ENCODE data around the gene RALGAPA1. TPM values are rescaled to one million over a fixed set of nuclear protein-coding genes. Genes with fewer than 3 reads are reported as not detected.

RALGAPA1 gene
- polyA plus RNA-seq, 1 of the 3 experiments (the other 2 are of a cell fraction), result 3.6 TPM

- no peak overlapping the region for H2AFZ ChIP-seq (ENCODE audit: low read depth)
- POLR2A ChIA-PET, result interaction anchor here (1.2 kb wide), 1 partner anchor 15 kb away, joined by 3 read pairs; no protein-coding TSS in a partner anchor
- no peaks in the 10 kb centered on the region for H3K27me3 ChIP-seq (ENCODE audit: insufficient read depth)
- H3K79me2 ChIP-seq (ENCODE audit: insufficient read depth), result no peaks in the 10 kb centered on the region
- CTCF ChIA-PET, result interaction anchor here (1.2 kb wide), 1 partner anchor 115 kb away, joined by 4 read pairs; no protein-coding TSS in a partner anchor
- H4K20me1 ChIP-seq (ENCODE audit: insufficient read depth), result no peaks in the 10 kb centered on the region
- H3K4me3 ChIP-seq (ENCODE audit: low read depth in 2 of 2, low read length in 1 of 2), result no peak overlapping the region
- no peak overlapping the region for H3K9ac ChIP-seq
- no peaks in the 10 kb centered on the region for H3F3A ChIP-seq (replicated peaks; ENCODE audit: insufficient read depth)
- H3K4me1 ChIP-seq (ENCODE audit: control insufficient read depth in 1 of 2, insufficient read depth in 2 of 2, low read depth in 1 of 2, low read length in 1 of 2), result peaks cover 0 to 16% of the 10 kb centered on the region in 2 experiments; a peak in 2 of 4 replicates
- no peak overlapping the region for H3K4me2 ChIP-seq
- no peak for TF ChIP-seq IRF3 (IDR thresholded peaks at IDR 0.05; ENCODE audit: low read depth, low read length)
- H3K9me2 ChIP-seq, result no peaks in the 10 kb centered on the region
- H3K9me3 ChIP-seq, result no peaks in the 10 kb centered on the region
- peaks cover 6 to 16% of the 10 kb centered on the region in 2 experiments for H3K36me3 ChIP-seq (replicated peaks in 1 of 2; ENCODE audit: control insufficient read depth in 1 of 2, insufficient read depth in 2 of 2, low read length in 1 of 2)
- DNase-seq, result no peak
- no peak overlapping the region for H3K27ac ChIP-seq (ENCODE audit: low read depth in 2 of 2, low read length in 1 of 2)
- WGBS (ENCODE audit: low lambda C conversion rate), result 89% methylated on average over 8 of the region's 8 CpGs
Measured at GRCh38 chr14:35571598-35571997, 237.5 kb downstream of the RALGAPA1 start.

GRCh38 chr14:35565871-35566464 lies 243.1 kb downstream of the RALGAPA1 start:
- no peak overlapping the region for H2AFZ ChIP-seq (ENCODE audit: low read depth)
- H3K36me3 ChIP-seq (replicated peaks in 1 of 2; ENCODE audit: control insufficient read depth in 1 of 2, insufficient read depth in 2 of 2, low read length in 1 of 2), result peaks cover 6 to 14% of the 10 kb centered on the region in 2 experiments
- H3K27me3 ChIP-seq (ENCODE audit: insufficient read depth), result no peaks in the 10 kb centered on the region
- no peaks in the 10 kb centered on the region for H3K79me2 ChIP-seq (ENCODE audit: insufficient read depth)
- H3K4me1 ChIP-seq (ENCODE audit: control insufficient read depth in 1 of 2, insufficient read depth in 2 of 2, low read depth in 1 of 2, low read length in 1 of 2), result no peaks in the 10 kb centered on the region
- no peak overlapping the region for H3K4me3 ChIP-seq (ENCODE audit: low read depth in 2 of 2, low read length in 1 of 2)
- no peak for TF ChIP-seq RFX5 (IDR thresholded peaks at IDR 0.05; ENCODE audit: low read length)
- 94% methylated on average over 4 of the region's 4 CpGs for WGBS (ENCODE audit: low lambda C conversion rate)
- no peaks in the 10 kb centered on the region for H3K9me2 ChIP-seq
- H3K9ac ChIP-seq, result no peak overlapping the region
- no peak for DNase-seq
- H3K4me2 ChIP-seq, result no peak overlapping the region
- POLR2A ChIA-PET, result no interaction called here
- H3K27ac ChIP-seq (ENCODE audit: low read depth in 2 of 2, low read length in 1 of 2), result no peak overlapping the region
- no peaks in the 10 kb centered on the region for H4K20me1 ChIP-seq (ENCODE audit: insufficient read depth)
- CTCF ChIA-PET, result no interaction called here
- no peaks in the 10 kb centered on the region for H3F3A ChIP-seq (replicated peaks; ENCODE audit: insufficient read depth)
- no peaks in the 10 kb centered on the region for H3K9me3 ChIP-seq

- Histone ChIP-seq H3F3A (replicated peaks; ENCODE audit: insufficient read depth) (peaks cover 4% of the 10 kb centered on the region), H2AFZ (ENCODE audit: low read depth) (no peak overlapping the region)
Measured at GRCh38 chr14:35558680-35559079, 250.4 kb downstream of the RALGAPA1 start.

More at GRCh38 chr14:35558680-35559079, 250.4 kb downstream of the RALGAPA1 start:
- no peak for TF ChIP-seq EP300 (IDR thresholded peaks at IDR 0.05; ENCODE audit: borderline replicate concordance in 1 of 2, low read depth in 1 of 2, low read length in 1 of 2)
- no peak for TF ChIP-seq USF1 (IDR thresholded peaks at IDR 0.05; ENCODE audit: borderline replicate concordance, low read depth)
- no peak for TF ChIP-seq SIN3A (IDR thresholded peaks at IDR 0.05; ENCODE audit: borderline replicate concordance, low read depth, low read length)
- no peak for TF ChIP-seq USF2 (IDR thresholded peaks at IDR 0.05; ENCODE audit: borderline replicate concordance, low read depth, low read length)
- peak; percentile 29; the same call in 1 of the 2 replicates for TF ChIP-seq GATA2 (CRISPR knock-in tag; IDR thresholded peaks at IDR 0.05)
- no peak for TF ChIP-seq EZH2phosphoT487 (IDR thresholded peaks at IDR 0.05; ENCODE audit: borderline replicate concordance, low read depth)
- no peak for TF ChIP-seq RXRA (IDR thresholded peaks at IDR 0.05; ENCODE audit: borderline replicate concordance, low read depth)
- no peak for TF ChIP-seq MEF2A (IDR thresholded peaks at IDR 0.05; ENCODE audit: borderline replicate concordance, low read depth)
- no peaks in the 10 kb centered on the region for H4K20me1 ChIP-seq (ENCODE audit: insufficient read depth)
- ChIA-PET CTCF (interaction anchor here (1.3 kb wide), 1 partner anchor 418 kb away, joined by 4 read pairs; no protein-coding TSS in a partner anchor), POLR2A (interaction anchor here (1.2 to 2.1 kb wide), 2 partner anchors 15 to 25 kb away, joined by 4 to 8 read pairs; partner anchors contain the start of gene INSM2)
- no peaks in the 10 kb centered on the region for H3K9me2 ChIP-seq
- H3K79me2 ChIP-seq (ENCODE audit: insufficient read depth), result no peaks in the 10 kb centered on the region
- 79% methylated on average over 2 of the region's 2 CpGs for WGBS (ENCODE audit: low lambda C conversion rate)
- H3K4me2 ChIP-seq, result no peak overlapping the region
- H3K9me3 ChIP-seq, result no peaks in the 10 kb centered on the region
- H3K27ac ChIP-seq (ENCODE audit: low read depth in 2 of 2, low read length in 1 of 2), result peak overlapping the region in 1 of 2 experiments; percentile 98; a peak in 2 of 4 replicates
- H3K4me1 ChIP-seq (ENCODE audit: control insufficient read depth in 1 of 2, insufficient read depth in 2 of 2, low read depth in 1 of 2, low read length in 1 of 2), result peaks cover 0 to 22% of the 10 kb centered on the region in 2 experiments; a peak in 3 of 4 replicates
- no peak for DNase-seq
- H3K4me3 ChIP-seq (ENCODE audit: low read depth in 2 of 2, low read length in 1 of 2), result no peak overlapping the region
- H3K9ac ChIP-seq, result no peak overlapping the region
- peaks cover 0 to 4% of the 10 kb centered on the region in 2 experiments for H3K36me3 ChIP-seq (replicated peaks in 1 of 2; ENCODE audit: control insufficient read depth in 1 of 2, insufficient read depth in 2 of 2, low read length in 1 of 2)
- H3K27me3 ChIP-seq (ENCODE audit: insufficient read depth), result no peaks in the 10 kb centered on the region
